ENCODE measurements around the gene BRCC3.

BRCC3 gene

GRCh38 chrX:155056471-155056870, 14.8 kb upstream of the BRCC3 start:
- Histone ChIP-seq H3K27ac (replicated peaks) (no peak overlapping the region), H3K27me3 (ENCODE audit: insufficient read depth, poor library complexity, severe bottlenecking) (no peaks in the 10 kb centered on the region), H3K4me3 (replicated peaks; ENCODE audit: insufficient read depth, low read length) (no peak overlapping the region)
- DNase-seq (ENCODE audit: low read depth in 1 of 2, low spot score in 1 of 2): no peak
- TF ChIP-seq SPI1 (IDR thresholded peaks at IDR 0.05; ENCODE audit: borderline replicate concordance, low read depth) (no peak), CTCF (IDR thresholded peaks at IDR 0.05; ENCODE audit: insufficient read depth, low read length) (no peak), REST (IDR thresholded peaks at IDR 0.05; ENCODE audit: insufficient replicate concordance, low read depth) (no peak), GABPA (IDR thresholded peaks at IDR 0.05; ENCODE audit: low read depth) (no peak), POLR2AphosphoS5 (IDR thresholded peaks at IDR 0.05; ENCODE audit: low read depth) (no peak)

GRCh38 chrX:155056877-155057792, 14.2 kb upstream of the BRCC3 start:
- H3K4me3 ChIP-seq (replicated peaks; ENCODE audit: insufficient read depth, low read length): no peak overlapping the region
- TF ChIP-seq CTCF (IDR thresholded peaks at IDR 0.05; ENCODE audit: insufficient read depth, low read length): peak; percentile 48
- no peak for TF ChIP-seq POLR2AphosphoS5 (IDR thresholded peaks at IDR 0.05; ENCODE audit: low read depth)
- peak in 1 of 2 experiments; percentile 51 for DNase-seq (ENCODE audit: low read depth in 1 of 2, low spot score in 1 of 2)
- H3K27ac ChIP-seq (replicated peaks): no peak overlapping the region
- H3K27me3 ChIP-seq (ENCODE audit: insufficient read depth, poor library complexity, severe bottlenecking): no peaks in the 10 kb centered on the region

GRCh38 chrX:155061760-155062159, 9.5 kb upstream of the BRCC3 start:
- no peak for TF ChIP-seq CTCF (IDR thresholded peaks at IDR 0.05; ENCODE audit: insufficient read depth, low read length)
- TF ChIP-seq POLR2AphosphoS5 (IDR thresholded peaks at IDR 0.05; ENCODE audit: low read depth): no peak
- no peak for TF ChIP-seq REST (IDR thresholded peaks at IDR 0.05; ENCODE audit: insufficient replicate concordance, low read depth)
- no peak for TF ChIP-seq GABPA (IDR thresholded peaks at IDR 0.05; ENCODE audit: low read depth)
- no peak for TF ChIP-seq SPI1 (IDR thresholded peaks at IDR 0.05; ENCODE audit: borderline replicate concordance, low read depth)
- Histone ChIP-seq H3K27me3 (ENCODE audit: insufficient read depth, poor library complexity, severe bottlenecking) (no peaks in the 10 kb centered on the region), H3K27ac (replicated peaks) (no peak overlapping the region), H3K4me3 (replicated peaks; ENCODE audit: insufficient read depth, low read length) (no peak overlapping the region)
- DNase-seq (ENCODE audit: low read depth in 1 of 2, low spot score in 1 of 2): no peak

Measured in HL-60 (cell line).